GM18508 (cell line): Measurements from ENCODE around the gene PURA.

Source experiments
- ATAC-seq: cut with Tn5 transposase; IDR thresholded peaks from one replicate; pipeline ENCODE4 v1.9.1; 2021; ENCODE audit warnings: moderate number of reproducible peaks; ENCODE audit not compliant: insufficient read depth, unreplicated experiment

The PURA gene

DNA sequence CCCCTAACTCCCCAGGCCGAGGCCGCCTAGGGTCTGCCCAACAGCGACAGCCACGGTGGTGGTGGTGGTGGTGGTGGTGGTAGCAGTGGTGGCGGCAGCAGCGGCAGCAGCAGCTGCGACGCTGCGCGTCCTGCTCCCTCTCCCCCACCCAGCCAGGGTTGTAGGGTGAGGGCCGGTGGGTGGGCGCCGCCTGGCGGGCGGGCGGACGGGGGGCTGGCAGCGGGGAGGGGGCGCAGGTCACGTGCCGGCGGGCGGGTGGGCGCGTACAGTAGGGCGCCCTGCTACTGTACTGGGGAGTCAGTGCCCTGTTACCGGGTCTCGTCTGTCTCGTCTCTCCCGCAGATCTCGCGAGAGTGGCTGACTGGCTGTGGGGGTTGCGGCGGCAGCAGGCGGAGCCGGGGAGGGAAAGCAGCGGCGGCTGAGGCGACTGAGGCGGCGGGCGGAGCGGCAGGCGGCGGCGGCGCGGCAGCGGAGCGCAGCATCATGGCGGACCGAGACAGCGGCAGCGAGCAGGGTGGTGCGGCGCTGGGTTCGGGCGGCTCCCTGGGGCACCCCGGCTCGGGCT is at the start of gene PURA:
PURA (plus strand) TSS at position 411 of the 565 bp plus-strand sequence; CDS start at position 484, 73 bp downstream.
- ATAC-seq, result peak; percentile 62

DNA sequence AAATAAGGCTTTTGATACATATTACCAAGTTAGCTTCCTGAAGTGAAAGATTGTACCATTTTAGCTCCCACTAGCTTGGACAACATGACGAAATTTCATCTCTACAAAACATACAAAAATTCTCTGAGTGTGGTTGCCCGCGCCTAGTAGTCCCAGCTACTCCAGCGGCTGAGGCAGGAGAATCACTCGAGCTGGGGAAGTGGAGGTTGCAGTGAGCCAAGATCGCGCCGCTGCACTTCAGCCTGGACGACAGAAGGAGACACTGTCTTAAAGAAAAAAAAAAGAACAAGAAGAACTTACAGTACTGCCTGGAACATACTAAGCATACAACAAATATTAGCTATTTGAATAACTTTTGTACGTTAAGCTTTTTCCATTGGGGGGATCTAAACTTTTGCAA is 41.1 kb upstream of the PURA start:
- ATAC-seq, result no peak

DNA sequence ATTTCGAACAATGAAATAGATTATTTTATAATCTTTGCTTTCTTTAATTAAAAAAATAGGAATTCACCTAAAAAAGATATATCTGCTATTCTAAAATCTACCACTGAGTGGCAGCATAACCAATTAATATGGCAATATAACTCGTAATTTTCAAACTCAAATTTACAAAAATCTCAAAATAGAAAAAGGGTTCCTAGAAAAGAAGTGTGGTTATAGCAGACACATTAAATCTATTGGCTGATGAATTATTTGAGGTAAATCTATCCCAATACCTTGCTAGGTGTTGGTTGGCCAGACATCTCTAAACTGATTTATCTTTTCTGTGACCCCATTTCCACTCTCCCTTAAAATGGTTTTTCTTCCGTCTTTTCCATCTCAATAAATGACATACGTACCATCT is 40.6 kb upstream of the PURA start:
- no peak for ATAC-seq

DNA sequence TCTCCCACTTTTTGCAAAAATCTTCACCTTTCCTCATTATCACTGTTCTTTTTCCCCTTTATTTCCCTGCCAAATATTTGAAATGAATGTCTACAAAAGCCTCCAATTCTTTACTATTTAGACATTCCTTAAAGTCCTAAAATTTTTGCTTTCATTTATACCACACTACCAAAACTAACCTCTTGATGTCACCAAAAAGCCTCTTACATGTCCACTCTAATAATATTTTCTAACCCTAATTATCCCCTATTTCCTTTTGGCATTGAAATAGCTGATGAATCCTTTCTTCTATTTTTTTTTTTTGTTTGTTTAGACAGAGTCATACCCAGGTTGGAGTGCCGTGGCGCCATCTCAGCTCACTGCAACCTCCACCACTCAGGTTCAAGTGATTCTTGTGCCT is 38.5 kb upstream of the PURA start:
- ATAC-seq, result no peak

DNA sequence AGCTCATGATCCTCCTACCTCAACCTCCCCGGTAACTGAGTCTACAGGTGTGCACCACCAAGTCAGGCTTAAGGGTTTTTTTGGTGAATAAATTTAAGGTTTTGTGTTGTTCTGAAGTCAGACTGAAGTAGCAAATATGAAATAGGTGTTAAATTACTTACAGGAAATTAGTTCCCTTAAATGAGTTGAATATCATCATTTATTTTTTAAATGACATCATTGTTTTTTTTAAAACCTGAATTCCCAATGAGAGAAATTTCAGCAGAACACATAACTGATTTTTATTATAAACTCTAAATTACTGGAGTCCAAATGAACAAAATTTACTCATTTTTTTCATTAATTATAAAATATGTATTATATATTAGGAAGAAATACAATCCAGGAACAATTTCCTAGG is 37.8 kb upstream of the PURA start:
- ATAC-seq, result no peak

DNA sequence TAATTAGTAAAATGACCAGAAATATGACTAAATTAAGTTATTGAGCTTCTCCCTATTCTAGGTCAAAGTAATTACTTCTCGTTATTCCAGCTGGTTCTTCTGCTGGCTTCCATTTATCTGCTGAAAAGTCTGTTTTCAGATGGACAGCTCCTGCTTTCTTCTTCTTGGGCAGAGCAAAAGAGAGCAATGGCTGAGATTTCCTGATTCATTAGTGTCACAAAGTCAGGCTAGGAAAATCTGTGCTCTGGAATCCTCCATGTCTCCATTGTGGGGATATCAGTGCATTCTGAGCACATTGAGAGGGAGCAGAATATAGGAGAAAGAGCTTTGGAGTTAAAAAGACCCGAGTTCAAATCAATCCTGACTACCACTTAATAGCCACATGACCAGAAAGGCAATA is 37.1 kb upstream of the PURA start:
- no peak for ATAC-seq

DNA sequence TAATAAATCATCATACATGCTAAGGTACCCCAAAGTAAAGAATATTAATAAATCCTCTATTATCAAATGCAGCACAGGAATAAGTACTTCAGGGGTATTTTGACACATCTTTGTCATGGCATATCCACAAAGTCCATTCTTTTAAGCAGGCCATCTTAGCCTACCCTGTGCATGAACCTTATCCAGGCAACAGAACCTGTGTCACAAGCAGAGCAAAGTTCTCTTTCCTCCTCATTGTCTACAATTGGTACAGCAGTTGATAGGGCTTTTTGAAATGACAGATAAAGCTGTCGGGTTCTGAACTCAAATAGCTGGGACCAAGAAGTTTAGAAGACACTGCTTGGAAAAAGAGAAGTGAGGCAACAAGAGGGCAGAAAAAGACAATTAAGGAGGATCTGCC is 30.8 kb upstream of the PURA start:
- ATAC-seq, result no peak

DNA sequence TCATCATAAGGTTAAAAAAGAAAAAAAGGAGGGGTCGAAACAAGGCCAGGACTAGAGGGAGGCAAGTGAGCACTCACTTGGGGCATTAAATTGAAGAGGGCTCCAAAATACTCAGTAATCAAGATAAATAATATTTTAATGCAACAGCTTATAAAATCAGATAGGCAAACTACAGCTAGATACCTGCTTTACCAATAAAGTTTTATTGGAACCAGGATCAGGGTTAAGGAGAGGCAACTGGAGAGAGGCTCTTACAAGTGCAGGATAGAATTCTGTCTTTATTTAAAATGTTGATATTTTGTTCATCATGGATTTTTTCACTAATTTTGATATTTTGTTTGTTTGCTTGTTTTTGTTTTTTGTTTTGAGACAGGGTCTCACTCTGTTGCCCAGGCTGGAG is 30.3 kb upstream of the PURA start:
- no peak for ATAC-seq

DNA sequence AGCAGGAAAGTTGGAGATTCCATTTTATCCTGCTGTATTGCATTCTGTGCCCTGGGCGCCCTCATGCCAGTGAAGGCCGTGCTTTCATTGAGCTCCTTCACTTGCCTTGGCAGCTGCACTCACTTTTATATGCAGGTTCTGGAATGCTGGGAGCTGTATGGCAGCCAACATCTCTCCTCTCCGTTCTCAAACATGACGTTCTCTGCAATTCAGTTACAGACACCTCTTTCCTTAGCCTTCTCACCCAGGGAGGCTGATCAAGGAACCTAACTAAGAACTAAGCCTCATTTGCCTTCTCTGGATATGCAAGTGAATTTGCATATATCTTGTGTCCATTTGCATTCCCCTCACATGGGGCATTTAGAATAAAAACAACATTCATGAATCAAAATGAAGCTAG is 29.4 kb upstream of the PURA start:
- ATAC-seq, result no peak

DNA sequence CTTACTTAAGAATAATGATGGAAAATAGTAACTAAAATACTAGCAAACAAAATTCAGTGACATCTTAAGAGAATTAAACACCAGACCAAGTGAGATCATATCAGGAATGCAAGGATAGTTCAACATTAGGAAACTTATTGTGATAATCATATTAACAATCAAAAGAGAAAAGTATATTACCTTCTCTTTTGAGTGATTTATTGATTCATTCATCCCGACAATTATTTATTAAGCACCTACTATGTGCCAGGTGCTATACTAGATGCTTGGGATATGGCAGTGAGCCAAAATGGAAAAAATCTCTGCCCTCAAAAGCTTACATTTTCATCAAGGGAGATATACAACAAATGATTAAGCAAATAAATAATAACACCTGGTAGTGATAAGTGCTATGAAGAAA is 23.7 kb upstream of the PURA start:
- ATAC-seq, result no peak

DNA sequence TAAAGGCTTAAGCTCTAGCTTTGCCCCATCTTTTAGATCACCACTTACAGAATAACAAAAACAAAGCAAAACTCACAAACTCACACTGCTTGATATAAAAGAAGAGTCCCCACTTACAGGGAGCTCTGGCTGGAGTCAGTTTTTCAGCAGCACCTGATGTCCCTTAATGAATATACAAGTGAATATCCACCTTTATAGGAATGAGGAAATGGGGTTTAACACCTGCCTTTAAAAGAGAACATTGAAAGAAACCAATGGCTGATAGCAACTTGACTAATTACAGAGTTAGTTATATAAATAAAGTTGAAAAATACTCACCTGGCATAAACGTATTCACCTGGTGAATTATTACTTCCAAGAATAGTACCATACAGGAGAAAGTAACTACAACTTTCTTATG is 20.7 kb upstream of the PURA start:
- ATAC-seq, result no peak

DNA sequence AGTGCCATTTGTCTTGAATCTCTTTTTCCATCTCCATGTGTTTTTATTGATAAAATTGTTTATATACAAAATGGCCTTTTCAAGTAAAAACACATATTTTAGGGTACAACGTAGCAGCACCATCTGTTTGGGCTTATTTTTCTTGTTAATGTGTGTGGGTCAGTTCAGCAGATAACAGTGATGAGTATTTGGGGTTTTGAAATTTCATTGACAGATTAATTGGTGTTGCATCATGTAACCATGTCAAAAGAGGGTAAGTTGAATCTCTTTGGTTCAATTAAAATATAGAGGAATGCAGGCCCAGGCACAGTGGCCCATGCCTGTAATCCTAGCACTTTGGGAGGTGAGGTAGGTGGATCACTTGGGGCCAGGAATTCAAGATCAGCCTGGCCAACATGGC is 20.0 kb upstream of the PURA start:
- ATAC-seq, result no peak

DNA sequence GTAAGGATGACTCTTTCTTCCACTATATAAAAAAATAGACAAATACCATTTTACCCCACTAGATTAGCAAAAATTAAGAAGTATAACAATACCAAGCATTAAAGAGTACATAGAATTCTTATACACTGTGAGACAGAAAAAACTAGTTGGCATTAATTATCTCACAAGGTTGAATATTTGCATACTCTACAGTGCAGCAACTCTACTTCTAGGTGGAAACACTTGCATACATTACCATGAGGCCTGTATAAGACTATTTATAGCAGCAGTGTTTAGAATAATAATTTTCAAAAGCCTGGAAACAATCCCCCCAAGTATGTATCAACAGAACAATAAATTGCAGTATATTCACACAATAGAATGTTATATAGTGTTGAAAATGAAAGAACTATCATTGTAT is 19.0 kb upstream of the PURA start:
- no peak for ATAC-seq

DNA sequence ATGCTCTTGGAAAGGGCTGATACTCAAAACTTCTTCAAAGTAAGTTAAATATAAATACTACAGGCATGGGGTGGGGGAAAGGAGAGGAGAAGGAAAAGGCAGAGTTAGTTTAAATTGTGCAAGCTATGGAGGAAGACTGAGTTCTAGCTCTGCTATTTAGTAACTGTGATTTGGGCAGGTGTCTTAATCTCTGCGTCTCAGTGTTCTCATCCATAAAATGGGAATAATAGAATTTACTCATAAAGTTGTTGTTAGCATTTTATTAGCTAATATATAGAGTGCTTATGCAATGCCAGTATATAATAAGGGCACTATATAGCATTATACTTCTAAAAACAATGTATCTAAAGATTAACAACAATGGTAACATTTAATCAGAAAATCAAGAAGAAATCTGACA is 12.7 kb upstream of the PURA start:
- ATAC-seq, result no peak

DNA sequence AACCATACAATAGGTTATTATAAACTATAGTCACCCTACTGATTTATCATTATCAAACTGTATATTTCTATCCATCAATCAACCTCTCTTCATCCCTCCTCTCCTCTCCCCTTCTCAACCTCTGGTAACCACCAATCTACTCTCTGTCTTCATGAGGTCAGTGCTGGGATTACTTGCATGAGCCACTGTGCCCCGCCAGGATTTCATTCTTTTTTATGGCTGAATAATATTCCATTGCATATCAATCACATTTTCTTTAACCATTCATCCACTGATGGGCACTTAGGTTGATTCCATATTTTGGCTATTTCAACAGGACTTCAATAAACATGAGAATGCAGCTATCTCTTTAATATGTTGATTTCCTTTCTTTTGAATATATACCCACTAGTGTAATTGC is 10.8 kb upstream of the PURA start:
- no peak for ATAC-seq

DNA sequence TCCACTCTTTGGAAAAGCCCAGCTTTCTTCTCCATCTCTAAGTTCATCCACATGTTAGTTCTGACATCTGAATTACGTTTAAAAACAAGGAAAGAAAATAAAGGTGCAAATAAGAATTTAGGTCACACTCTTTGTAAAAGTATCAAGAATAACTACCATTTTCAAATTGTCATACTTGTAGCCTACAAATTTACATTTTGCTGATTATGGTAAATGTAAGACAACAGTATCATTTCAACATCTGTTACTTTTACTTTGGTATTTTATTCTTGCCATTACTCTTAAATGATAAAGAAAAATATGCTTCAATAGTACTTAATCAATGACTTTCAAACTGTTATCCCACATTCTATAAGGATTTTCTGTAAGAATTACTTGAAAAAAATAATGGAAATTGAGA is 9.8 kb upstream of the PURA start:
- ATAC-seq, result no peak

DNA sequence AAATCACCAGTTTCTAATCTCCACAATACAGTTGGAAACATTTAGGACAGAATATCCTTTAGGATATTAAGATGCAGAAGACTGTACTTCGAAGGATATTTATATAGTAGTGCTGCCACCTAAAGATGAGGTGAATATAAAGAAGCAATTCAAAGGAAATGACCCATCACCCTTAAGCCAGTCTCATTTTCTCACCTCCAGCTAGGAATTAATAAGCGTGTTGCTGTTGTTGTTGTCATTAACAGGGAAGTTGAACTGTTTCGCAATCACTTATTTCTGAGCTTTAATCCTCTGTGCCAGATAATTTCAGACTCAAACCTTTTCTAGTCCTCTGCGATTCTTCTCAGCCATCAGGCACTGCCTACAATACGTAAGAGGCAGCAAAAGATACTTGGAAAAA is 7.8 kb upstream of the PURA start:
- ATAC-seq, result no peak

DNA sequence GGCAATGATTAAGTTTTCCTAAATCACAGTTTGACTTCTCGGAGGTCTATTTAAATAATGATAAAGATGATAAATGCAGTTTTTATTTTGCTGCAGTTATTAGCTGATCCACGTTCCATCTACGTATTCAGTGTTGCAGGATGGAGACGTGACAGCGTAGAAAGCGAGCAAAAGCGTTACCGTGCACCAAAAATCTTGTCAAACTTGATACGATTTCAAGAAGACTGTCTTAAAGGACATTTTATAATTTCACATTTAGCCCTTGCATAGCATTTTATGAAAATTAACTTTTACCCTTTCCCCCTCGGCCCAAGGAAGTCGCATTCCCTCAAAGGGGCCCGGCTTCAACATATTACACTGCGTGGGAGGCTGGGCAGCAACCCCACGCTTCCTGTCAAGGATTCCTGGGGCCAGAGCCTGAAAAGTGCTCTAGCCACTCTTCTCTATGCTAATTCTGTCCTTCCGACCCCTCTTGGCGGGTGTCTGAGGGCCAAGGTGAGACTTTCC is 7.1 kb upstream of the PURA start:
- ATAC-seq, result no peak

DNA sequence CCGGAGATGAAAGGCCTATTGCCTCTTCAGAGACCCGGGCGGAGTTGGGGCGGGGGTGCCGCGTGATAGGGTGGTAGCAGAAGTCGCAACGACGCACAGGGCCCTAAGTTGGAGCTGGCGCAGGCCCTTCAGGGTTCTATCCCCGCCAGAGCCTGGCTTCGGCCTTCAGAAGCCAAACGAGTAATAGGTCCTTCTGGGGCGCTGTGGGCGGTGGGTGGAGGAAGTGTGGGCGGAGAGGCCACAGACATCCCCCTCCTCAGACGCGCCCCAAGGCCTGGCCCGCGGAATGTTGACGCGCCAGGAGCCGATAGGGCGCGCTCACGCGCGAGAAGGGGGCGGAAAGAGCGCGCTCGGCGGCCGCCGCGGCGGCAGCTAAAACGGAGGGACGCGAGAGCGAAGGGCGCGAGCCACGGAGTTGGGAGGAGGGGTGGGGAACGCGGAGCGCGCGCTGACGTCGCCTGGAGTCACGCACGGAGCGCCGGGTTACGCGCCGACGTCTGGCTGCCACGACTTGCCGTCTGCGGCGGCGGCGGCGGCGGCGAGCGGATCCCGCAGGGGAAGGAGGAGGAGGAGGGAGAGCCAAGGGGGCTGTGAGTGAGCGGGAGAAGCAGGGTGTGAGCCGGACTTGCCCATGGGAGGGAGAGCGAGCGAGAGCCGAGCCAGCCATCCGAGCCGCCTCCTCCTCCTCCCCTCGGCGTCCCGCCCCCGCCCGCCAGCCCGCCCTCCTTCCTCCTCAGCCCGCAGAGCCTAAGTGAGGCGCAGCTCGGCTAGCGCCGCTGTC is 6.4 kb upstream of the PURA start:
- peak; percentile 52 for ATAC-seq

DNA sequence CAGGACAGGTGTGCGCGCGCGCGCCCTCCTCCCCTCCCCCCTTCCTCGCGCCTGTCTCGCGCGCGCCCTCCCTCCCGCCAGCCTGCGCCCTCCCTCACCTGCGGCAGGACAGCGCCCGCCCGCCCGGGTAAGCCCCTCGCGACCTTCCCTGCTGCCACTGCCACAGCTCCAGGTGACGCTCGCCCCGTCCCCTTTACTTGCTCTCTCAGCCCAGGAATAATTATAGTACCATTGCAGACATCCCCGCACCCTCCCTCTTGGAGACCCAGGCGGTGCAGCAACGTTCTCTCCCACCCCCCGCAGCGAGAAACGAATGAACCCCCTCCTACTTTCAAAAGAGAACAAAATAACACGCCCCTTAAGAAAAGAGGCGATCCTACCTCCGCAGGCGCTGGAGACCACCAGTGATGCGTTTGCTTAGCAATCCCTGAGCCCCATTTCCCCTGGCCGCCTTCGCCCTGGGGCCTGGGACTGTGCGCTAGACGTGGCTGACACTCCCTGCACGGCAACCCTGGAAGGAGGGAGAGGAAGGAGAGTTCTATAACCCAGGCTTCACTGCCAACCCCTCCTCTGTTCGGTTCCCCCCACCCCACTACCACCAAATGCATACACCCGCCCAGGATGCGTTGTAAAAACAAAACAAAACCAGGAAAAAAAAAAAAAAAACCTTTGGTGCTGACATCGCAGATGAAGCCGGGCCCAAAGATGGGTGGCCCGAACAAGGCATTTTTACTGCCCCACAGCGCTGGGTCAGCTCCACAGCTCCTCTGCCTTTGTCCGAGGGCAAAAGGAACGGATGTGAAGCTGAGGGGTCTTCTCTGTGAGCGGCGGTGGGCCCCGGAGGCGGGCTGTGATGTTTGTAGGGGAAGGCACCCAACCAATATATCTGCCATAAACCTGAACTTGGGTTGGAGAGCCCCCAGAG is 5.6 kb upstream of the PURA start:
- no peak for ATAC-seq
